Smooth muscle cell (in vitro differentiated cells): ENCODE results near the gene ARHGEF35. TPM values are rescaled to one million over a fixed set of nuclear protein-coding genes. Genes with fewer than 3 reads are reported as not detected.

Experiments
- DNase-seq: peaks from one replicate; lab custom pipeline; 2025; ENCODE audit not compliant: unreplicated experiment; lab: John Stamatoyannopoulos, UW
- H2AFZ ChIP-seq: fragments of 200-600 bp; sonication (generic); 2 replicates; pipeline ENCODE4 v1.6.0; 2016; ENCODE audit warnings: antibody characterized with exemption, low read depth, mild to moderate bottlenecking
- H3F3A ChIP-seq: fragments of 200-600 bp; sonication (generic); 2 replicates; pipeline ENCODE4 v1.6.0; 2017; ENCODE audit warnings: antibody characterized with exemption, low read depth
- H3K27ac ChIP-seq: fragments of 200-600 bp; sonication (generic); 2 replicates; pipeline ENCODE4 v1.5.1; 2016; ENCODE audit warnings: low read depth, mild to moderate bottlenecking
- H3K27me3 ChIP-seq: fragments of 200-600 bp; sonication (generic); 2 replicates; pipeline ENCODE4 v1.6.1; 2016; ENCODE audit warnings: low read depth, mild to moderate bottlenecking
- H3K36me3 ChIP-seq: fragments of 200-600 bp; sonication (generic); 2 replicates; pipeline ENCODE4 v1.5.1; 2016; ENCODE audit warnings: low read depth
- H3K4me1 ChIP-seq: fragments of 200-600 bp; sonication (generic); 2 replicates; pipeline ENCODE4 v1.5.1; 2016; ENCODE audit warnings: low read depth
- H3K4me2 ChIP-seq: fragments of 200-600 bp; sonication (generic); 2 replicates; pipeline ENCODE4 v1.6.0; 2016; ENCODE audit warnings: mild to moderate bottlenecking
- H3K4me3 ChIP-seq: fragments of 200-600 bp; sonication (generic); 2 replicates; pipeline ENCODE4 v1.5.1; 2016; ENCODE audit warnings: mild to moderate bottlenecking
- H3K79me2 ChIP-seq: fragments of 200-600 bp; sonication (generic); 2 replicates; pipeline ENCODE4 v1.6.0; 2016; ENCODE audit warnings: low read depth, mild to moderate bottlenecking
- H3K9ac ChIP-seq: fragments of 200-600 bp; sonication (generic); 2 replicates; pipeline ENCODE4 v1.6.0; 2016; ENCODE audit warnings: low read depth
- H3K9me3 ChIP-seq: fragments of 200-600 bp; sonication (generic); replicated peaks from 2 replicates; pipeline ENCODE4 v1.5.1; 2016; ENCODE audit warnings: low read depth
- H4K20me1 ChIP-seq: fragments of 200-600 bp; sonication (generic); 2 replicates; pipeline ENCODE4 v1.6.0; 2016; ENCODE audit warnings: low read depth
- WGBS: methylation state at CpG from one replicate; pipeline ENCODE4 v1.1.7; 2016; ENCODE audit warnings: low lambda C conversion rate; 5-methylcytosine and 5-hydroxymethylcytosine counted together
- polyA plus RNA-seq: library from polyadenylated mRNA; unstranded; fragments of >200 nt; fragmentation: Nextera tagmentation; extraction: Ambion mirVana; gene quantifications from 2 replicates; pipeline ENCODE4 v1.2.1, GENCODE V29; 2016
- total RNA-seq: library from RNA; depleted of rRNA; stranded (reverse); fragments of >200 nt; gene quantifications from 2 replicates; pipeline ENCODE4 v1.2.3, GENCODE V29; 2014
- TF ChIP-seq, protein P1 (sequence below): fragments of 200-600 bp; sonication (generic); IDR thresholded peaks from 2 replicates; pipeline ENCODE4 v1.5.1; 2017; ENCODE audit warnings: borderline replicate concordance, mild to moderate bottlenecking, antibody characterized with exemption; ENCODE audit not compliant: insufficient read depth, poor library complexity, severe bottlenecking

Gene ARHGEF35
- total and polyA plus RNA-seq, 2 experiments from 2014 or later: 4.2 to 4.7 TPM

DNA sequence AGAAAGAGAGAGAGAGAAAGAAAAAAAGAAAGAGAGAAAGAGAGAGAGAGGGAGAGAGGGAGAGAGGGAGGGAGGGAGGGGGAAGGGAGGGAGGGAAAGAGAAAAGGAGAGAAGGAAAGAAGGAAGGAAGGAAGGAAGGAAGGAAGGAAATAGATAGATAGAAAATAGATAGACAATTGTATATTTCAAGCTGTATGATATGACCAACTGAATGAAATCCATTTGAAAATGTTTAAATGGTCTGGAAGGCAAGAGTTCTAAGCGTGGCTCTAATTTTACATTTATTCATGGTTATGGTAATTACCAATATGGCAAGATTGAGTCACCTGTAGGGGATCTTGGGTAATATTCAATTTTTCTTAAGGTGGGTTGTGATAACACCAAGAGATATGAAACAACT, 36.8 kb downstream of the ARHGEF35 start:
- H3F3A ChIP-seq: no peaks in the 10 kb centered on the region
- H3K9ac ChIP-seq: no peak overlapping the region
- no peak for DNase-seq
- 89% methylated on average over 1 of the region's 1 CpG for WGBS
- H3K27ac ChIP-seq: no peak overlapping the region
- H3K79me2 ChIP-seq: no peaks in the 10 kb centered on the region
- no peaks in the 10 kb centered on the region for H3K36me3 ChIP-seq
- H3K4me1 ChIP-seq: no peaks in the 10 kb centered on the region
- H3K4me2 ChIP-seq: no peak overlapping the region
- no peaks in the 10 kb centered on the region for H4K20me1 ChIP-seq
- no peak overlapping the region for H3K4me3 ChIP-seq
- TF ChIP-seq, protein P1, sequence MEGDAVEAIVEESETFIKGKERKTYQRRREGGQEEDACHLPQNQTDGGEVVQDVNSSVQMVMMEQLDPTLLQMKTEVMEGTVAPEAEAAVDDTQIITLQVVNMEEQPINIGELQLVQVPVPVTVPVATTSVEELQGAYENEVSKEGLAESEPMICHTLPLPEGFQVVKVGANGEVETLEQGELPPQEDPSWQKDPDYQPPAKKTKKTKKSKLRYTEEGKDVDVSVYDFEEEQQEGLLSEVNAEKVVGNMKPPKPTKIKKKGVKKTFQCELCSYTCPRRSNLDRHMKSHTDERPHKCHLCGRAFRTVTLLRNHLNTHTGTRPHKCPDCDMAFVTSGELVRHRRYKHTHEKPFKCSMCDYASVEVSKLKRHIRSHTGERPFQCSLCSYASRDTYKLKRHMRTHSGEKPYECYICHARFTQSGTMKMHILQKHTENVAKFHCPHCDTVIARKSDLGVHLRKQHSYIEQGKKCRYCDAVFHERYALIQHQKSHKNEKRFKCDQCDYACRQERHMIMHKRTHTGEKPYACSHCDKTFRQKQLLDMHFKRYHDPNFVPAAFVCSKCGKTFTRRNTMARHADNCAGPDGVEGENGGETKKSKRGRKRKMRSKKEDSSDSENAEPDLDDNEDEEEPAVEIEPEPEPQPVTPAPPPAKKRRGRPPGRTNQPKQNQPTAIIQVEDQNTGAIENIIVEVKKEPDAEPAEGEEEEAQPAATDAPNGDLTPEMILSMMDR: no peak
- H3K9me3 ChIP-seq: no peaks in the 10 kb centered on the region
- H2AFZ ChIP-seq: no peak overlapping the region
- no peaks in the 10 kb centered on the region for H3K27me3 ChIP-seq

DNA sequence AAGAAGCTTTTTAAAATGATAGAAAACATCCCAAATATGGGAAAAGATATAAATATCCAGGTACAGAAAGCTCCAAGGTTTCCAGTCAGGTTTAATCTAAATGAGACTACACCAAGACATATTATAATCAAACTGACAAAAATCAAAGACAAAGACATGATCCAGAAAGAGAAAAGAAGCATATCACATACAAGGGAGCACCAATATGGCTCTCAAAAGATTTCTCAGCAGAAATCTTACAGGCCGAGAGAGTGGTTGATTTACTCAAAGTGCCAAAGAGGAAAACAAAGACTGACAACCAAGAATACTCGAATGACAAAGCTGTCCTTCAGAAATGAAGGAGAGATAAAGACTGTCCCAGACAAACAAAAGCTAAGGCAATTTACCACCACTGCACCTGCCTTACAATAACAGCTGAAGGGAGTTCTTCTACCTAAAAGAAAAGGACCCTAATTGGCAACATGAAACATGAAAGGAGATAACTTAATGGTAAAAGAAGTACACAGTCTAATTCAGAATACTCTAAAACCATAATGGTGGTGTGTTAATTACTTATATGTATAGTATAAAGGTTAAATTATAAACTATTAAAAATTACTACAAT, 47.3 kb downstream of the ARHGEF35 start:
- DNase-seq: no peak
- no peak overlapping the region for H3K9ac ChIP-seq
- TF ChIP-seq, protein P1: no peak
- H3K4me1 ChIP-seq: no peaks in the 10 kb centered on the region
- H2AFZ ChIP-seq: no peak overlapping the region
- H3K9me3 ChIP-seq: peaks cover 17% of the 10 kb centered on the region
- 84% methylated on average over 2 of the region's 2 CpGs for WGBS
- H4K20me1 ChIP-seq: no peaks in the 10 kb centered on the region
- H3K27me3 ChIP-seq: no peaks in the 10 kb centered on the region
- H3K79me2 ChIP-seq: no peaks in the 10 kb centered on the region
- H3F3A ChIP-seq: no peaks in the 10 kb centered on the region
- no peak overlapping the region for H3K4me3 ChIP-seq
- H3K4me2 ChIP-seq: no peak overlapping the region
- H3K36me3 ChIP-seq: peaks cover 7% of the 10 kb centered on the region
- H3K27ac ChIP-seq: no peak overlapping the region

DNA sequence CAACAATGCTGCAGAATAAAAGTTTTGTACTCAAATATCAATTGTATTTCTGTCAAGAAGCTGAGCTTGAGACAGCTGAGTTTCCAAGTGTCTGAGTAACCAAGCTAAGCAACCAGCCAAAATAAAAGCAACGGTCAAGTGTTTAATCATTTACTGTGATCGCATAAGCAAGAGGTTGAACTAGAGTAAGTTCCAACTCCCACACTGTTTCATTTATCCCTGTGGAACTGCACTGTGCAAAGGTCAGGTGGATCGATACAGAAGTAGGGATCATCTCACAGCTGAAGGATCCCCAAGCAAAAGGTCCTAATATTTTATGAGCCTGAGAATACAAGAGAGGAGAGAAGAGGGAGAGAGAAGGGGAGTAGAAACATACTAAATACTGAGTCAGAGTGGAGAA, 51.2 kb downstream of the ARHGEF35 start:
- Histone ChIP-seq H3K4me2 (no peak overlapping the region), H2AFZ (no peak overlapping the region), H4K20me1 (no peaks in the 10 kb centered on the region), H3K27ac (no peak overlapping the region), H3K9ac (no peak overlapping the region), H3K9me3 (peaks cover 5% of the 10 kb centered on the region), H3F3A (no peaks in the 10 kb centered on the region), H3K79me2 (no peaks in the 10 kb centered on the region), H3K36me3 (peaks cover 3% of the 10 kb centered on the region), H3K4me3 (no peak overlapping the region), H3K4me1 (no peaks in the 10 kb centered on the region), H3K27me3 (no peaks in the 10 kb centered on the region)
- TF ChIP-seq, protein P1: no peak
- no peak for DNase-seq
- WGBS: 95% methylated on average over 3 of the region's 3 CpGs

DNA sequence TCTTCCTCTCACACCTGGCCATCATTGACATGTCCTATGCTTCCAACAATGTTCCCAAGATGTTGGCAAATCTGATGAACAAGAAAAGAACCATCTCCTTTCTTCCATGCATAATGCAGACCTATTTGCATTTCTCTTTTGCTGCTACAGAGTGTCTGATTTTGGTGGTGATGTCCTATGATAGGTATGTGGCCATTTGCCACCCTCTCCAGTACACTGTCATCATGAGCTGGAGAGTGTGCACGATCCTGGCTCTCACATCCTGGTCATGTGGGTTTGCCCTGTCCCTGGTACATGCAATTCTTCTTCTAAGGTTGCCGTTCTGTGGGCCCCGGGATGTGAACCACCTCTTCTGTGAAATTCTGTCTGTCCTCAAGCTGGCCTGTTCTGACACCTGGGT, 53.4 kb downstream of the ARHGEF35 start:
- no peaks in the 10 kb centered on the region for H3K27me3 ChIP-seq
- H2AFZ ChIP-seq: no peak overlapping the region
- H3K4me1 ChIP-seq: no peaks in the 10 kb centered on the region

More for the DNA sequence above, 53.4 kb downstream of the ARHGEF35 start:
- Histone ChIP-seq H3K9me3 (no peaks in the 10 kb centered on the region), H3K4me2 (no peak overlapping the region), H3K79me2 (no peaks in the 10 kb centered on the region), H4K20me1 (no peaks in the 10 kb centered on the region), H3K4me3 (no peak overlapping the region), H3K27ac (no peak overlapping the region), H3K9ac (no peak overlapping the region), H3K36me3 (no peaks in the 10 kb centered on the region), H3F3A (no peaks in the 10 kb centered on the region)
- WGBS: 81% methylated on average over 3 of the region's 3 CpGs
- TF ChIP-seq, protein P1: no peak
- no peak for DNase-seq
